ENCODE measurements around the gene CACNA1B.

GRCh38 chr9:137913132-137913531 lies 35.5 kb downstream of the CACNA1B start:
- TF ChIP-seq POLR2A (IDR thresholded peaks at IDR 0.05) (no peak), POLR2AphosphoS5 (IDR thresholded peaks at IDR 0.05) (no peak)

Measured in upper lobe of left lung (tissue), 4 donors.